ENCODE measurements around the gene BCL2L1.

Gene BCL2L1

DNA sequence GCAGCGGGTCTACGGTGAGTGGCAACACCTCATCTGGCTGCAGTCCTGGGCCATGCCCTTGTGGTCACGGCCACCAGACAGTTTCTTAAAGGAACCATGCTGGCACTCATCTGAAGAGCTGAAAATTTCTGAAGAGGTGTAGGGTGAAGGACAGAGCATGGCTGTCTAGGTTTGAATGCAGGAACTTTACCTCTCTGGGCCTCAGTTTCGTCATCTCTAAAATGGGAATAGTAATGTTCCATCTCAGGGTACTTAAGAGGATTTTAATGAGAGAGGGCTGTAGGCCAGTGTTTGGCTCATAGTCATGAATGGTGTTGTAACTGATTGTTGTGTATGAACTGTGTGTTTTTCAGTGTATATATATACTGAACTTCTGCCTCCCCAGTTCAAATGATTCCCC lies 79.1 kb downstream of the BCL2L1 start:
- Histone ChIP-seq H3K9me3 (no peaks in the 10 kb centered on the region), H3K36me3 (no peaks in the 10 kb centered on the region), H3K27me3 (no peaks in the 10 kb centered on the region), H3K4me1 (ENCODE audit: control insufficient read depth in 1 of 2, insufficient read depth in 1 of 2, low read depth in 1 of 2, low read length in 1 of 2) (no peaks in the 10 kb centered on the region), H3K27ac (no peak overlapping the region), H3K4me3 (ENCODE audit: low read depth in 1 of 2, low read length in 1 of 2) (no peak overlapping the region)
- TF ChIP-seq, protein P1, sequence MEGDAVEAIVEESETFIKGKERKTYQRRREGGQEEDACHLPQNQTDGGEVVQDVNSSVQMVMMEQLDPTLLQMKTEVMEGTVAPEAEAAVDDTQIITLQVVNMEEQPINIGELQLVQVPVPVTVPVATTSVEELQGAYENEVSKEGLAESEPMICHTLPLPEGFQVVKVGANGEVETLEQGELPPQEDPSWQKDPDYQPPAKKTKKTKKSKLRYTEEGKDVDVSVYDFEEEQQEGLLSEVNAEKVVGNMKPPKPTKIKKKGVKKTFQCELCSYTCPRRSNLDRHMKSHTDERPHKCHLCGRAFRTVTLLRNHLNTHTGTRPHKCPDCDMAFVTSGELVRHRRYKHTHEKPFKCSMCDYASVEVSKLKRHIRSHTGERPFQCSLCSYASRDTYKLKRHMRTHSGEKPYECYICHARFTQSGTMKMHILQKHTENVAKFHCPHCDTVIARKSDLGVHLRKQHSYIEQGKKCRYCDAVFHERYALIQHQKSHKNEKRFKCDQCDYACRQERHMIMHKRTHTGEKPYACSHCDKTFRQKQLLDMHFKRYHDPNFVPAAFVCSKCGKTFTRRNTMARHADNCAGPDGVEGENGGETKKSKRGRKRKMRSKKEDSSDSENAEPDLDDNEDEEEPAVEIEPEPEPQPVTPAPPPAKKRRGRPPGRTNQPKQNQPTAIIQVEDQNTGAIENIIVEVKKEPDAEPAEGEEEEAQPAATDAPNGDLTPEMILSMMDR (IDR thresholded peaks at IDR 0.05): no peak

DNA sequence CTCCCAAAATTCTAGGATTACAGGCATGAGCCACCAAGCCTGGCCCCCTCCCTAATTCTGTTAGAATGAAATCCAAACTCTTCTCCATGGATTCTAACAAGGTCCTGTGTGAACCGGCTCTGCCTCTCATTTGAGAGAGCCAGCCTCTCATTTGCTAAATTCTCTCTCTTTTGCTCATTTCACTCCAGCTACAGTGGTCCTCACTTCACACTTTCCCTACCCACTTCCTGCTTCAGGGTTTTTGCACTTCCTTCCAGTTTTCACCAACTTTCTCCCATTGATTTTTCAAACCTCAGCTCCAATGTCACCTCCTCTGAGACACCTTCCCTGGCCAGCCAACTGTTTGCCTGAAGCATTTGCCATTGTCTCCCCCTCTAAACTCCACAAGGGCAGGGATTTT lies 79.8 kb downstream of the BCL2L1 start:
- peaks cover 2% of the 10 kb centered on the region for H3K27me3 ChIP-seq
- TF ChIP-seq, protein P1 (IDR thresholded peaks at IDR 0.05): no peak
- H3K9me3 ChIP-seq: no peaks in the 10 kb centered on the region
- no peaks in the 10 kb centered on the region for H3K4me1 ChIP-seq (ENCODE audit: control insufficient read depth in 1 of 2, insufficient read depth in 1 of 2, low read depth in 1 of 2, low read length in 1 of 2)
- H3K4me3 ChIP-seq (ENCODE audit: low read depth in 1 of 2, low read length in 1 of 2): no peak overlapping the region
- H3K36me3 ChIP-seq: no peaks in the 10 kb centered on the region
- H3K27ac ChIP-seq: no peak overlapping the region

DNA sequence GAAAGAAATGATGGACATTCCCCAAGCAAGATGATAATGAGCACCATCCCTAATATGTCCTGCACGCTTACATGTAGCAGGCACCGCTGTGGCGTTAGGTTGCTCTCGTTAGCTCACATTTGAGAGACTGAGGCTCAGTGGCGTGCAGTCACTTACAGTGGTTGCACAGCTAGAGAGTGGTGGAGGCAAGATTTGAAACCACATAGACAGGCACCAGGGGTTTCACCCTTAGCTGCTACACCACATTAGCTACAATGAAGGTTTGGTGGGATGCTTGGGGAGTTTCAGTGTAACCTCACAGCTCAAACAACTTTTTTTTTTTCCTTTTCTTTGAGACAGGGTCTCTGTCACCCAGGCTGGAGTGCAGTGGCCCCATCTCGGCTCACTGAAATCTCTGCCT lies 81.3 kb downstream of the BCL2L1 start:
- Histone ChIP-seq H3K4me3 (ENCODE audit: low read depth in 1 of 2, low read length in 1 of 2) (no peak overlapping the region), H3K36me3 (no peaks in the 10 kb centered on the region), H3K27ac (no peak overlapping the region), H3K9me3 (no peaks in the 10 kb centered on the region), H3K27me3 (peaks cover 9% of the 10 kb centered on the region), H3K4me1 (ENCODE audit: control insufficient read depth in 1 of 2, insufficient read depth in 1 of 2, low read depth in 1 of 2, low read length in 1 of 2) (no peaks in the 10 kb centered on the region)
- TF ChIP-seq, protein P1 (IDR thresholded peaks at IDR 0.05): no peak

DNA sequence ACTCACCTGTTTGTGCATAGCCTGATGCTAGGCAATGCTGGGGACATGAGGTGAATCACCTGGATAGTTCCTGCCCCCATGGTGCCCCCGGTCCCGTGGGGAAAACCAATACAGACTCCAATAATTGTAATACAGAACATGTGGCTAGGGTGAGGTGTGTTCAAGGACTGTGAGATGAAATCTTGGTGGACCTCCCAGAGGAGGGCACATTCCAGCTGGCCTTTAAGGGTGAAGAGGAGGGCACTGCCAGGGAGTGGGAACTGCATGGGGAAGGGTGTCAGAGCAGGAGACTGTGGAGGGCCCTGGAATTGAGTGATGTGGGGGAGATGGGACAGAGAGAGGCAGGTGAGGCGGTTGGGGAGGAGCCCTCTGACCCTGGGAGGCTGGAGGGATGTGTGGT lies 82.4 kb downstream of the BCL2L1 start:
- Histone ChIP-seq H3K27me3 (peaks cover 9% of the 10 kb centered on the region), H3K36me3 (no peaks in the 10 kb centered on the region), H3K4me3 (ENCODE audit: low read depth in 1 of 2, low read length in 1 of 2) (no peak overlapping the region), H3K27ac (no peak overlapping the region), H3K9me3 (no peaks in the 10 kb centered on the region), H3K4me1 (ENCODE audit: control insufficient read depth in 1 of 2, insufficient read depth in 1 of 2, low read depth in 1 of 2, low read length in 1 of 2) (no peaks in the 10 kb centered on the region)
- TF ChIP-seq, protein P1 (IDR thresholded peaks at IDR 0.05): no peak

DNA sequence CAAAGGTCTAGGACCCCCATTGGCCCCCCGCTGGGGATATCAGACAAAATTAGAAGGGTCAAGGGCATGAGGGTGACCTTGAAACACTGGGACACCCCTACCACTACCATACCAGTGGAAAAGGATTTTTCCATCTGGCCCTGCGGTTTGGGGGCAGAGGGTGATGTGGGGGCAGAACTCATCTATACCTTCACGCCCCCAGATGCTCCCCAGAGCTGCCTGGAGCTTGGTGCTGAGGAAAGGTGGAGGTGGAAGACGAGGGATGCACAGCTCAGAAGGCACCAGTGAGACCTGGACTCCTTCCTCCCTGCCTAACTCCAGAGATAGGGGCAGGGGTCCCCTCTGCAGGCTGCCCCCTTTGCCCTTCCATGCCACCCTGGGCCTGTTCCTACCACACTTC lies 83.9 kb downstream of the BCL2L1 start:
- Histone ChIP-seq H3K27me3 (peaks cover 9% of the 10 kb centered on the region), H3K4me3 (ENCODE audit: low read depth in 1 of 2, low read length in 1 of 2) (no peak overlapping the region), H3K36me3 (no peaks in the 10 kb centered on the region), H3K9me3 (no peaks in the 10 kb centered on the region), H3K27ac (no peak overlapping the region), H3K4me1 (ENCODE audit: control insufficient read depth in 1 of 2, insufficient read depth in 1 of 2, low read depth in 1 of 2, low read length in 1 of 2) (no peaks in the 10 kb centered on the region)
- TF ChIP-seq, protein P1 (IDR thresholded peaks at IDR 0.05): no peak

DNA sequence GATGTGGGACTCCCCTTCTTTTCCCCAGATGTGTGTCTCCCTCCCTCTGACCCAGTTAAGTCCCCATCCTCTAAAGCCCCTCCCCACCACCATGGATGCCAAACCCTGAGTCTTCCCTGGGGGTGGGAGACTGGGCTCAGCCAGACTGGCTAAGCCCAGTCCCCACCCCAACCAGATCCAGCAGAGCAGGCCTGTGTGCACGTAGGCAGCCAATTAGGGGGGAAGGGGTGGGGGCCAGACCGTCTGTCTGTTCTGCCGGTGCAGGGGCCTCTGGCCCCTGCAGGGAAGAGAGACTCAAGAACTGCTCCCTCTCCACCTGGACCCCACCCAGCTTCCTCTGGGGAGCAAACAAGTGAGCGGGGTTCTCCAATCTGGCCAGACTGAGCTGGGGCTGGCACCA lies 84.4 kb downstream of the BCL2L1 start:
- TF ChIP-seq, protein P1 (IDR thresholded peaks at IDR 0.05): no peak
- Histone ChIP-seq H3K4me3 (ENCODE audit: low read depth in 1 of 2, low read length in 1 of 2) (no peak overlapping the region), H3K4me1 (ENCODE audit: control insufficient read depth in 1 of 2, insufficient read depth in 1 of 2, low read depth in 1 of 2, low read length in 1 of 2) (no peaks in the 10 kb centered on the region)

More for the DNA sequence above, 84.4 kb downstream of the BCL2L1 start:
- H3K36me3 ChIP-seq: no peaks in the 10 kb centered on the region
- H3K27ac ChIP-seq: no peak overlapping the region
- H3K9me3 ChIP-seq: no peaks in the 10 kb centered on the region
- peaks cover 9% of the 10 kb centered on the region for H3K27me3 ChIP-seq

All from neutrophil (primary cell).